Stomach (tissue), 4 donors: ENCODE data around the gene ACTG1.
A peak's percentile ranks its signal among the peaks of the same experiment; 100 is the strongest.

Experiments used
- CTCF ChIP-seq, 7 experiments: fragments of 450-650 bp in 4 of 7; fragments of 200-600 bp in 3 of 7; sonication (generic) in 3 of 7; IDR thresholded peaks; one replicate each; pipeline ENCODE4 v1.5.1; 2016 to 2019; ENCODE audit warnings: antibody characterized with exemption in 7 of 7, control low read depth in 2 of 7, mild to moderate bottlenecking in 1 of 7
- EP300 ChIP-seq: sonication (generic); formaldehyde crosslinking; IDR thresholded peaks from one replicate; pipeline ENCODE4 v1.6.1; 2017; ENCODE audit warnings: antibody characterized with exemption
- POLR2A ChIP-seq, 4 donors: fragments of 450-650 bp; IDR thresholded peaks; one replicate each; pipeline ENCODE4 v1.6.1; 2016; ENCODE audit warnings: antibody characterized with exemption in 4 of 4, control low read depth in 2 of 4, mild to moderate bottlenecking in 1 of 4, moderate library complexity in 1 of 4
- POLR2AphosphoS5 ChIP-seq, 3 donors: sonication (generic); formaldehyde crosslinking; IDR thresholded peaks; one replicate each; pipeline ENCODE4 v1.6.1; 2016; ENCODE audit warnings: antibody characterized with exemption in 3 of 3

GRCh38 chr17:81511554-81511803 is 1.1 kb downstream of the ACTG1 start:
- TF ChIP-seq CTCF (IDR thresholded peaks at IDR 0.05) (no peak), POLR2A (IDR thresholded peaks at IDR 0.05) (no peak), EP300 (no peak), POLR2AphosphoS5 (IDR thresholded peaks at IDR 0.05) (peak in 1 of 3 donors; percentile 2)
